NCI-H1105 treated with DMSO at 0.1 percent for 48 hours (cell line): ENCODE results near the gene HOXC12.
A peak's percentile ranks its signal among the peaks of the same experiment; 100 is the strongest.

Experiments
- DNase-seq: peaks from one replicate; lab custom pipeline; 2025; lab: John Stamatoyannopoulos, UW

The HOXC12 gene

GRCh38 chr12:53940443-53941014 is 14.2 kb upstream of the HOXC12 start:
- no peak for DNase-seq

GRCh38 chr12:53941187-53941586 is 13.5 kb upstream of the HOXC12 start:
- no peak for DNase-seq

DNA sequence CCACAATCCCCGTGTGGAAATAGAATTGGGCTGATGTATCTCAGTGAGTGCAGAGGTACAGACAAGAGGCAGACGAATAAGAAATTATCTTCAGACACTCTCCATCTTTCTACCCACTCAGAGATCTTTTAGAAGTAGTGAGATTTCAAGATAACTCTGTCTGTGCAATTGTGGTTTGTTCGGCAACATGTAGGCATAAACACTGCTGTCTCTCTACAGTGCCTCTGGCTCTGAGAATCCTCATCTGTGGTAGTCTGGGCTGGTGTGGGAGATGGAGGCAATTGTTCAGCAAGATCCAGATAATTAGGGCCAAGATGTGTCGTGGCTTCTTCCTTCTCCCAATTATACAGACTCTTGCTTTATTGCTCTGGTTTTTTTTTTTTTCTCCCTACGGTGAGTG is 13.0 kb upstream of the HOXC12 start:
- no peak for DNase-seq

- no peak for DNase-seq
These were observed 12.2 kb upstream of the HOXC12 start for GRCh38 chr12:53942467-53942997.

GRCh38 chr12:53944209-53944608 is 10.5 kb upstream of the HOXC12 start:
- DNase-seq: no peak

- no peak for DNase-seq
These were observed 9.5 kb upstream of the HOXC12 start for GRCh38 chr12:53944907-53945847.

DNA sequence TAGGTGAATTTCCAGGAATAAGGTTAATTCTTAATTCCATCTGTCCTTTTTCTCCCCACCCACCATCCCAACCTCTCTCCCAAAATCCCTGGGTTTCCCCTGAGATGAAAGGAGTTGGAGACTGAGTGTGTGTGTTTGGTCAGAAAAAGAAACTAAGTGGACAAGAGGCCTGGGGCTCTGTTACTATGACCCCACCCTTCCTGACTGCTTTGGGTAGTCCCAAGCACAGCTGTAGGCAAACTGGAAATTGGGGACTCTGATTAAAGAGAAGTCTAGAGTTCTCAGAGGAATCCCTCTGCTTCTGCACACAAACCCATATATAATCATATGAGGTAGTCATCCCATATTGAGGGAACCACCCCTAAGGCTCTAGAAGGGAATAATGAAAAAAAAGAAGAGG is 7.0 kb upstream of the HOXC12 start:
- no peak for DNase-seq

GRCh38 chr12:53948650-53949593 is 5.8 kb upstream of the HOXC12 start:
- no peak for DNase-seq

DNA sequence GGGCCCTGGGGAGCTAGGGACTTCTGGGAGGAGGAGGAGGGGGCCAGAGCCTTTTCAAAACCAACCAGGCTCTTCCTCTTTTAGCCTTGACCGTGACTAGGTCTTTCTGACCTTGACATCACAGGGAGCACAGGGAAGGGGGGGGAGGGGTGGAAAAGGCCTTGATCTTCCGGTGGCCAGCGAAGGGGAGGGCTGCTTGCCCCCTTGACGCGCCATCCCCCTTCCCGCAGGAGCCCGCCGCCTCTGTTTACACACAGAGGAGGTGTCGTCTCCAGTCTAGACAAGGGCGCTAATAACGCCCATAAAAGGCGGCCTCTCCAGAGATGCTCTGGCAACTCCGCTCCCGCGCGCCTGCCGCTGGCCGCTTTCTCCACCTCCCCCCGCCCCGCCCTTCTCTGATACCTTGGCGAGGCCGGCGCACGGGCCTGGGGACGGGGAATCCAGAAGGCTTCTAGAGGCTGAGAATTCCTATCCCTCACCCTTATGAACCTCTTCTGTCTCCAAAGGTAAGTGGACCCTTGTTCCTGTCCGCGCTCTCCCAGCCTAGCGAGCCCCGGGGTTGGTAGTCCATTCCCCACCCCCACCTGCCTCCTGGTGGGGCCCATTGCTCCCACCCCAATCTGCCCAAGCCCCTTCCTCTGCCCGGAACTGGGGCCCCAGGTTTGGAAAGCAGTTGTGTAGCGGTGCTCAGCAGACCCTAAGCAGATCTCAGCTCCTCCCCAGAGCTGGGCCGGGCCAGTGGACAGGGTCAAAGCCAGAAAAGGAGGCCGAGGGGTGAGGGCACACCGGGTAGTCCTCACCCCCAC is 4.9 kb upstream of the HOXC12 start:
- DNase-seq: peak; percentile 53

DNA sequence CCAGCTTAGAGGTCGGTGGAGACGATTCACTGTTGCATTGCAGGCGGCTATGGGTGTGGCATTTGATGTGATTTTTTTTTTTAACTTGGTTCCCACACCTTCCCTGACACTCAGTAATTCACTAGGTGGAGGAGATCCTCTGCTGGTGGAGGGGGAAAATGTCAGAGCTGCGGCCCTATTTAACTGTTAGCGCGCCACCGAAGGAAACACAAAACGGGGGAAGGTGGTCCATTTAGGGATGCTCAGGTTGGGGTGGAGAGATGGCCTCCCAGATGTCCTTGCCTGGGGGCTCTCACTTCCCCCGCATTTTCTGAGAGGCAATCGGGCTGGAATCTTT is 4.3 kb upstream of the HOXC12 start:
- DNase-seq: no peak

DNA sequence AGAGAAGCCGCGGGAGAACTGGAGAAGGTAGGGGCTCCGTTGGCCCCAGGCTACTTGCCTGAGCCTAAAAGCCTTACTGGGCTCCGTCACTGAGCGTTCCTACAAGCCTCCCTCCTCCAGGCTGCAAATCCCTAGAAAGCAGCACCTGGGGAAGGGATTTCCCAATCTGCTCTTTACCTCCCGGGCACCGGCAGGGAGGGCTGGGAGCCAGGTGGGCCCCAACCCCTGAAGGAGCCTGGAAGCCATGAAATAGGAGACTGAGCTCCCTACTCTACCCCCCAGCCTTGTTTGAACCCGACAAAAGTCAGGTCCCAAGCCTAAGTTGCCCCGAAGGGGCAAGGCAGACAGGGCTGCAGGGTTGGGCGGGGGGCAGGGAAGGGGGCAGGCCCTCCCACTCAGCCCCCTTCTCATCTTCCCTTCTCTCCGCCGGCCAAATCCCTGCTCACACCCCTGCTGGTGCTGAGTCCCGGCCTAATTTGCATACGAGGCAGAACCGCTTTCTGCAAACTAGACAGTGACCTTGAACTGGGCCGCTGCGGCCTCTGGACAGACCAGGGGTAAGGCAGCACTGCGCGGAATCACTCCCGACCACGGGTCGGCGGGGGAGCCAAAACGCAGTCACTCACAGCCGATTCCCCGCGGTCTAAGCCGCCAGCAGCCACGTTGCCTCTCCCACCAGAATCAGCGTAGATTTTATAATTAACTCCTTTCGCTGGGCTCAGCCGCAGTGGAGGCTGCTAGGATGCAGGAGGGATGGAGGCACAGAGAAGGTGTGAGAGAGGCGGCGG is 3.7 kb upstream of the HOXC12 start:
- DNase-seq: no peak

DNA sequence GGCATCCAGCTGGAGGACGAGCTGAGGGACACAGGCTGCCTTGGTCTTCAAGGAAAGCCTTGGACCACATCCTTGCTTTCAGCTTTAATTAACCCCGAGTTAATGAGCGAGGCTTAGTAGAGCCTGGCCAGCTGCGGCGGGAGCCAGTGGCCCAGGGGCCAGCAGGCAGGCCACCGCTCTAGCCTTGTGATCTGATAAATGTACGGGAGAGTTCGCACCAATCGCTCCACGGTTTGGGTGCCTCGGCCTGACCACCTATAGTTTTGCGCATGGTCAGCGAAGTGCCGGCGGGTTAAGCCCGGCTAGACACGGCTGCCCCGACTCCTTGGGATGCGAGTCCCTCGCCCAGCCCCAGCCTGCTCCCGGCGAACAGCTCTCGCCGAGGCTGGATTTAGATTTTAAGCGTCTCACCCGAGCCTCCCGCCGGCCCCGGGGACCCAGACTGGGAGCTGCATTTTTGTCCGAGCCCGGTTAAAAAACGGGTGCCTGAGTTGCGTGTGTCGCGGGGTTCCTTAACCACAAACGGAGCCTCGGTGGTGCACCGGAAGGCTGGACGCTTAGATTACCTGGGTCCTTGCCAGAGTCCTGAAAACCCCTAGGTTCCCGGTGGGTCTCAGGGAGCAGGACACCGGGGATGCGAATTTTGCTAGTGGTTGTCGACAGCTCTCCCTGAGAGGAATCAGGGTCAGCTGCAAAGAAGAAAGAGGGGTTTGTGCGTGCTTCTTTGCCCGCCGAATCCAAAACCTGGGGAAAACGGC is 2.9 kb upstream of the HOXC12 start:
- DNase-seq: no peak

GRCh38 chr12:53952335-53952694 is 2.4 kb upstream of the HOXC12 start:
- no peak for DNase-seq

DNA sequence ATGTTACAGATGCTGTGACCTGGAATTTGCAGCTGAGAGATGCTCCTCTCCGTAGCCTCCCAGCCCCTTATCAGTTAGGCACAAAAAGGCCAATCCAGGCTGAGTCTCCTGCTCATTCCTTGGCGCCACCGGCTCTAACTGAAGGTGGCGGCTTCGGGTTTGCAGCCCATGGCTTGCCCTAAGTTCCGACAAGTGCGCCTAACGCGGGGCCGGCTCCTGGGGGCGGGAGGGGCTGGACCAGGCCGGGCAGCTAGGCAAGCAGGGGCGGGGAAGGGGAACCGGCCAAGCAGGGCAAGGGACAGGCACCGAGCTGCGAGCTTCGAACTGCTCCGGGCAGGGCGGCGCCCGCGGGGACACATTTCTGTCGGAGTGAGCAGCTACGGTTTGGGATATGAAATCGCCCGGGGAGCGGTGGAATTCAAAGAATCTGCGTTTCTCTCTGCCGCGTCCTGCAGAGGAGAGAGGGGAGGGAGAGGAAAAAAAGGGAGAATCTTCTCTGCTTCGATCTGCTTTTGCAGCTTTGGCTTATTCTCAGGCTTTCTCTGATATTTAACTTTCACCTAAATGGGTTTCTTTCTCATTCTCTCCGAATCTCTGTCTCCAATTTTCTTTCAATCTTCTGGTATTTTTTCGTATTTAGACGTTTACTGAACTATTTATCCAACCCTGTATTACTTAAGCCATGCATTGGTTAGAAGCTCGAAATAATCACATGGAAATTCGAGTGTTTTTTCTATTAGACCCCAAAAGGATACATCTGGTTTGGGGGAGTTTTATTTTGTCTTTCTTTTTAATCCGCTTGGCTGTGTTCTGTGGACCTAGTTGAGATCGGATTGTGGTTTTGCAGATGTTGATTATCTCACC is 1.6 kb upstream of the HOXC12 start:
- DNase-seq: no peak

- DNase-seq: no peak
These were observed 641 bp upstream of the HOXC12 start for GRCh38 chr12:53953831-53954693.

DNA sequence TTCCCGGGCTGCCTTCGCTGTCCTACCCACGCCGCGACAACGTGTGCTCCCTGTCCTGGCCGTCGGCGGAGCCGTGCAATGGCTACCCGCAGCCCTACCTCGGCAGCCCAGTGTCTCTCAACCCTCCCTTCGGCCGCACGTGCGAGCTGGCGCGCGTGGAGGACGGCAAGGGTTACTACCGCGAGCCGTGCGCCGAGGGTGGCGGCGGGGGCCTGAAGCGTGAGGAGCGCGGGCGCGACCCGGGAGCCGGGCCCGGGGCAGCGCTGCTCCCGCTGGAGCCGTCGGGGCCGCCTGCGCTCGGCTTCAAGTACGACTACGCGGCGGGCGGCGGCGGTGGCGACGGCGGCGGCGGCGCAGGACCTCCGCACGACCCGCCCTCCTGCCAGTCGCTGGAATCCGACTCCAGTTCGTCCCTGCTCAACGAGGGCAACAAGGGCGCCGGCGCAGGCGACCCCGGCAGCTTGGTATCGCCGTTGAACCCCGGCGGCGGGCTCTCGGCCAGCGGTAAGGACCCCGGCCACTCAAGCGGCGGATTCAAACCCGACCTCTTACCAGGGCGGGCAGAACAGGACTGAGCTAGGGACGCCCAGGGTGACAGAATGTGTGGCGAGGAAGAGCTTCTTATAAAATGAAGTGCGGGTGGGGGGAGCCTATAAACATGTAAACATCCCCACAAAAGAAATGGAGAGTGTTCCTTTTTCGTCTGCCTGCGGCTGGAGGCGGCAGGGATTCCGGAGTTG is 503 bp downstream of the HOXC12 start:
- no peak for DNase-seq

DNA sequence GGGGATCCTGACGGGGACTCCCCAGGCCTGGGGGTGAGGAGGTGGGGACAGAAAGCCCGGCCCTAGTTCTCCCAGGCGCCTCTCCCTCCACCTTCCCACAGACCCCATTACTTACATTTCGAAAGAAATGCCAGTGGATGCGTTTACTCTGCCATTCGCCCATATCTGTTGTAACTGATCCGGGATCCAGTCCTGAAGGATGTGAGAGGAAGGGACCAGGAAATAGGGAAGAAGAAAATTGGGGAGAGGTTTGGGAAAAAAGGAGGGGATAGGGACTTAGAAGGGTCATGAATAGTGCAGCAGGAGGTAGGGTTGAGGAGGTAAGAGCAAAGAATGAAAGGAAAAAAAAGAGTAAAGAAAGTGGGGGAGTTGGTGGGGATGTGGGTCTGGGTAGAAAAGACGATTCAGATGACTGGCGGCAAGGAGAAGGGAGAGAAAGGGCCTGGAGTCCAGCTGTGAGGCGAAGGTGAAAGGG is 1.1 kb downstream of the HOXC12 start:
- no peak for DNase-seq
